HCT116 (cell line): ENCODE results near the gene DYNLRB2. TPM values are rescaled to one million over a fixed set of nuclear protein-coding genes. Genes with fewer than 3 reads are reported as not detected.

Source experiments
- ATAC-seq: fragments of 200-7000 bp; cut with Tn5 transposase; 2 replicates; pipeline ENCODE4 v1.9.1; 2020; ENCODE audit warnings: mild to moderate bottlenecking, moderate library complexity
- BruUV-seq: library from RNA; stranded (reverse); fragments of 400-500 nt; replicated peaks from 2 replicates; lab custom pipeline; 2021; lab: Mats Ljungman, UMichigan
- CTCF ChIA-PET: fragments of 300-600 bp; sonication (Branson Sonifier 250); formaldehyde crosslinking; loops from one replicate; lab custom pipeline; 2021; ENCODE audit warnings: antibody characterized with exemption; lab: Charles Lee
- POLR2A ChIA-PET: fragments of 300-600, 350-600 bp; sonication (Branson Sonifier 250); formaldehyde crosslinking; loops from one replicate; lab custom pipeline; 2021; ENCODE audit warnings: antibody characterized with exemption; lab: Charles Lee
- RAD21 ChIA-PET, 2 experiments: fragments of 300-600 bp; sonication (Branson Sonifier 250); formaldehyde crosslinking; loops; one replicate each; lab custom pipeline; 2023; ENCODE audit warnings: low total read pairs in 2 of 2; ENCODE audit not compliant: uncharacterized antibody in 2 of 2, unreplicated experiment in 2 of 2, low non-redundant PET in 1 of 2; lab: Charles Lee
- DNase-seq: peaks from one replicate; pipeline ENCODE4 v3.0.0-alpha.2; 2010; ENCODE audit warnings: low read depth, low spot score
- H2AFZ ChIP-seq: fragments of 200-600 bp; shearing (Covaris generic), sonication (generic); 2 replicates; pipeline ENCODE4 v1.6.1; 2017; ENCODE audit warnings: low read depth, mixed run types, mixed read lengths, antibody characterized with exemption, low read length; ENCODE audit not compliant: poor library complexity, severe bottlenecking
- H3K27ac ChIP-seq: 2 replicates; pipeline ENCODE4 v1.5.1; 2012; ENCODE audit warnings: low read depth, low read length
- H3K27me3 ChIP-seq: fragments of 200-600 bp; sonication (generic); 2 replicates; pipeline ENCODE4 v1.6.1; 2016; ENCODE audit warnings: mixed run types, low read length, mixed read lengths; ENCODE audit not compliant: insufficient read depth
- H3K36me3 ChIP-seq, 2 experiments: fragments of 200-500 bp in 1 of 2; fragments of 200-600 bp in 1 of 2; sonication (Bioruptor generic) in 1 of 2; sonication (generic) in 1 of 2; 2 replicates each; pipeline versions ENCODE4 v1.5.1 to v1.6.1; 2014 to 2016; ENCODE audit warnings: low read length in 2 of 2, inconsistent platforms in 1 of 2, mixed read lengths in 1 of 2, mixed run types in 1 of 2; ENCODE audit not compliant: insufficient read depth in 2 of 2, control insufficient read depth in 1 of 2
- H3K4me1 ChIP-seq, 2 experiments: fragments of 200-600 bp in 1 of 2; sonication (generic) in 1 of 2; 2 replicates each; pipeline versions ENCODE4 v1.5.1 to v1.6.1; 2012 to 2017; ENCODE audit warnings: low read length in 2 of 2, inconsistent platforms in 1 of 2, mild to moderate bottlenecking in 1 of 2, mixed read lengths in 1 of 2, mixed run types in 1 of 2, moderate library complexity in 1 of 2; ENCODE audit not compliant: insufficient read depth in 2 of 2, control insufficient read depth in 1 of 2
- H3K4me2 ChIP-seq: fragments of 200-600 bp; sonication (generic); 2 replicates; pipeline ENCODE4 v1.6.1; 2017; ENCODE audit warnings: mixed run types, low read length, mixed read lengths
- H3K4me3 ChIP-seq, 2 experiments: fragments of 200-600 bp in 1 of 2; sonication (generic) in 1 of 2; replicated peaks in 1 of 2; 2 replicates each; pipeline ENCODE4 v1.5.1; 2011 to 2016; ENCODE audit warnings: low read length in 2 of 2, control low read depth in 1 of 2, low read depth in 1 of 2, mild to moderate bottlenecking in 1 of 2, mixed read lengths in 1 of 2, mixed run types in 1 of 2
- H3K79me2 ChIP-seq: fragments of 200-600 bp; sonication (generic); 2 replicates; pipeline ENCODE4 v1.6.1; 2017; ENCODE audit warnings: mild to moderate bottlenecking, mixed run types, low read length, moderate library complexity, mixed read lengths; ENCODE audit not compliant: insufficient read depth
- H3K9ac ChIP-seq: fragments of 200-600 bp; sonication (generic); 2 replicates; pipeline ENCODE4 v1.6.1; 2016; ENCODE audit warnings: low read length, mixed read lengths
- H3K9me2 ChIP-seq: fragments of 200-600 bp; sonication (generic), shearing (Covaris generic); 2 replicates; pipeline ENCODE4 v1.6.1; 2017; ENCODE audit warnings: mixed run types, mild to moderate bottlenecking, moderate library complexity; ENCODE audit not compliant: insufficient read depth
- H3K9me3 ChIP-seq, 2 experiments: fragments of 200-500 bp in 1 of 2; fragments of 200-600 bp in 1 of 2; sonication (Bioruptor generic) in 1 of 2; sonication (generic) in 1 of 2; 2 replicates each; pipeline ENCODE4 v1.6.1; 2014 to 2017; ENCODE audit warnings: low read length in 2 of 2, mixed read lengths in 2 of 2, inconsistent platforms in 1 of 2, low read depth in 1 of 2, mild to moderate bottlenecking in 1 of 2, mixed run types in 1 of 2, moderate library complexity in 1 of 2; ENCODE audit not compliant: control insufficient read depth in 1 of 2, insufficient read depth in 1 of 2
- H4K20me1 ChIP-seq: fragments of 200-600 bp; sonication (generic), shearing (Covaris generic); 2 replicates; pipeline ENCODE4 v1.6.1; 2017; ENCODE audit warnings: mixed run types, mild to moderate bottlenecking, moderate library complexity; ENCODE audit not compliant: insufficient read depth
- CBX3 ChIP-seq: IDR thresholded peaks from 2 replicates; pipeline ENCODE4 v1.6.1; 2012; ENCODE audit warnings: low read depth
- EGR1 ChIP-seq: IDR thresholded peaks from 2 replicates; pipeline ENCODE4 v1.6.1; 2012; ENCODE audit warnings: low read depth
- EZH2 ChIP-seq: fragments of 200-600 bp; sonication (generic); IDR thresholded peaks from 2 replicates; pipeline ENCODE4 v1.6.1; 2017; ENCODE audit warnings: antibody characterized with exemption, mixed run types
- FOSL1 ChIP-seq: IDR thresholded peaks from 2 replicates; pipeline ENCODE4 v1.6.1; 2012; ENCODE audit warnings: low read depth
- POLR2A ChIP-seq: IDR thresholded peaks from 2 replicates; pipeline ENCODE4 v1.7.0; 2011; ENCODE audit warnings: borderline replicate concordance; ENCODE audit not compliant: insufficient read depth, insufficient read length; ENCODE audit errors: extremely low read depth
- RAD21 ChIP-seq: IDR thresholded peaks from 2 replicates; pipeline ENCODE4 v1.6.1; 2012; ENCODE audit warnings: low read depth, mild to moderate bottlenecking
- SIN3A ChIP-seq: IDR thresholded peaks from 2 replicates; pipeline ENCODE4 v1.6.1; 2012; ENCODE audit warnings: low read depth
- SRF ChIP-seq: IDR thresholded peaks from 2 replicates; pipeline ENCODE4 v1.6.1; 2012; ENCODE audit warnings: low read depth
- ZNF274 ChIP-seq: fragments of 200-500 bp; sonication (Bioruptor generic); IDR thresholded peaks from 2 replicates; pipeline ENCODE4 v1.6.1; 2014; ENCODE audit warnings: mild to moderate bottlenecking, low read depth, low read length, inconsistent platforms
- intact Hi-C: fragments of 100-400 bp; cut with micrococcal nuclease; formaldehyde crosslinking; loops from 2 replicates; pipeline ENCODE4 v1.10.0; 2022
- total RNA-seq: library from RNA; stranded (reverse); gene quantifications from one replicate; pipeline ENCODE4 v1.2.1, GENCODE V29; 2021; ENCODE audit not compliant: unreplicated experiment
- TF ChIP-seq, protein P1 (sequence below): IDR thresholded peaks from 2 replicates; pipeline ENCODE4 v1.6.1; 2011; ENCODE audit warnings: mild to moderate bottlenecking, low read length, moderate library complexity; ENCODE audit not compliant: insufficient replicate concordance; ENCODE audit errors: extremely low read depth
- TF ChIP-seq, protein P2 (sequence below): IDR thresholded peaks from 2 replicates; pipeline ENCODE4 v1.6.1; 2012
- TF ChIP-seq, protein P3 (sequence below), 3 experiments: fragments of 200-600 bp in 1 of 3; sonication (generic) in 1 of 3; IDR thresholded peaks in 2 of 3; conservative IDR thresholded peaks in 1 of 3; 2 replicates each; pipeline ENCODE4 v1.5.1; 2012 to 2017; ENCODE audit warnings: low read depth in 2 of 3, low read length in 2 of 3, antibody characterized with exemption in 1 of 3, borderline replicate concordance in 1 of 3, control low read depth in 1 of 3, mild to moderate bottlenecking in 1 of 3, mixed read lengths in 1 of 3, mixed run types in 1 of 3, moderate library complexity in 1 of 3; ENCODE audit not compliant: insufficient read depth in 1 of 3
- TF ChIP-seq, protein P4 (sequence below): IDR thresholded peaks from 2 replicates; pipeline ENCODE4 v1.6.1; 2012

DYNLRB2 gene
- total RNA-seq, 1 experiment from 2014 or later = not detected

DNA sequence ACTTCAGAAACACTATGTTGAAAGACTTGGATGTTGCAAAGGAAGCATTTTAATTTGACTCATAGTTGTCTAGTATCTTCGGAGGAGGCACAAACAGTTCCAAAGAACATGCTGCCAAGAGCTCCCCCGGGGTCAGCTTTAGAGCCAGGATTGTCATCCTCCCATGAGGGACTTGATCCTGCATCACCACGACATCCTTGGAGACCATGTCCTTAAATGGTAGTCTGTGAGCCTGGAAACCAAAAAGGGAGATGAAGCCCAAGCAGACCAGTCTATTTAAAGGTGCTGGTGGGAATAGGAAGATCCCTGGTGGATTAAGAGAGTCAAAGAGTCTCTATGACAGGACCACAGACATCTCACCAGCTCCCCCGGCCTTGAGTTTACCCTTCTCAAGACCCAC is 33.3 kb upstream of the DYNLRB2 start:
- no peaks in the 10 kb centered on the region for H3K9me2 ChIP-seq
- H3K27ac ChIP-seq = no peak overlapping the region
- peaks cover 11 to 15% of the 10 kb centered on the region in 2 experiments; a peak in 2 of 4 replicates for H3K9me3 ChIP-seq
- no peak overlapping the region for H3K9ac ChIP-seq
- ATAC-seq (no peak), DNase-seq (no peak)
- H3K4me1 ChIP-seq = no peaks in the 10 kb centered on the region
- CTCF ChIA-PET = no interaction called here
- RAD21 ChIA-PET = no interaction called here
- POLR2A ChIA-PET = no interaction called here
- no peak overlapping the region for H3K4me3 ChIP-seq
- no peak overlapping the region for H3K4me2 ChIP-seq
- no TSS peak for BruUV-seq
- intact Hi-C loops = no loop called here
- H2AFZ ChIP-seq = no peak overlapping the region
- H3K79me2 ChIP-seq = no peaks in the 10 kb centered on the region
- no peaks in the 10 kb centered on the region for H4K20me1 ChIP-seq
- TF ChIP-seq, protein P1, sequence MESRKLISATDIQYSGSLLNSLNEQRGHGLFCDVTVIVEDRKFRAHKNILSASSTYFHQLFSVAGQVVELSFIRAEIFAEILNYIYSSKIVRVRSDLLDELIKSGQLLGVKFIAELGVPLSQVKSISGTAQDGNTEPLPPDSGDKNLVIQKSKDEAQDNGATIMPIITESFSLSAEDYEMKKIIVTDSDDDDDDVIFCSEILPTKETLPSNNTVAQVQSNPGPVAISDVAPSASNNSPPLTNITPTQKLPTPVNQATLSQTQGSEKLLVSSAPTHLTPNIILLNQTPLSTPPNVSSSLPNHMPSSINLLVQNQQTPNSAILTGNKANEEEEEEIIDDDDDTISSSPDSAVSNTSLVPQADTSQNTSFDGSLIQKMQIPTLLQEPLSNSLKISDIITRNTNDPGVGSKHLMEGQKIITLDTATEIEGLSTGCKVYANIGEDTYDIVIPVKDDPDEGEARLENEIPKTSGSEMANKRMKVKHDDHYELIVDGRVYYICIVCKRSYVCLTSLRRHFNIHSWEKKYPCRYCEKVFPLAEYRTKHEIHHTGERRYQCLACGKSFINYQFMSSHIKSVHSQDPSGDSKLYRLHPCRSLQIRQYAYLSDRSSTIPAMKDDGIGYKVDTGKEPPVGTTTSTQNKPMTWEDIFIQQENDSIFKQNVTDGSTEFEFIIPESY = no peak
- TF ChIP-seq, protein P2, sequence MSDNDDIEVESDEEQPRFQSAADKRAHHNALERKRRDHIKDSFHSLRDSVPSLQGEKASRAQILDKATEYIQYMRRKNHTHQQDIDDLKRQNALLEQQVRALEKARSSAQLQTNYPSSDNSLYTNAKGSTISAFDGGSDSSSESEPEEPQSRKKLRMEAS = no peak
- TF ChIP-seq FOSL1 (no peak), POLR2A (no peak), CBX3 (no peak), ZNF274 (no peak), SIN3A (no peak), EGR1 (no peak), RAD21 (no peak), SRF (no peak), EZH2 (no peak)
- TF ChIP-seq, protein P3, sequence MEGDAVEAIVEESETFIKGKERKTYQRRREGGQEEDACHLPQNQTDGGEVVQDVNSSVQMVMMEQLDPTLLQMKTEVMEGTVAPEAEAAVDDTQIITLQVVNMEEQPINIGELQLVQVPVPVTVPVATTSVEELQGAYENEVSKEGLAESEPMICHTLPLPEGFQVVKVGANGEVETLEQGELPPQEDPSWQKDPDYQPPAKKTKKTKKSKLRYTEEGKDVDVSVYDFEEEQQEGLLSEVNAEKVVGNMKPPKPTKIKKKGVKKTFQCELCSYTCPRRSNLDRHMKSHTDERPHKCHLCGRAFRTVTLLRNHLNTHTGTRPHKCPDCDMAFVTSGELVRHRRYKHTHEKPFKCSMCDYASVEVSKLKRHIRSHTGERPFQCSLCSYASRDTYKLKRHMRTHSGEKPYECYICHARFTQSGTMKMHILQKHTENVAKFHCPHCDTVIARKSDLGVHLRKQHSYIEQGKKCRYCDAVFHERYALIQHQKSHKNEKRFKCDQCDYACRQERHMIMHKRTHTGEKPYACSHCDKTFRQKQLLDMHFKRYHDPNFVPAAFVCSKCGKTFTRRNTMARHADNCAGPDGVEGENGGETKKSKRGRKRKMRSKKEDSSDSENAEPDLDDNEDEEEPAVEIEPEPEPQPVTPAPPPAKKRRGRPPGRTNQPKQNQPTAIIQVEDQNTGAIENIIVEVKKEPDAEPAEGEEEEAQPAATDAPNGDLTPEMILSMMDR (IDR thresholded peaks at IDR 0.05 in 2 of 3, conservative IDR thresholded peaks at IDR 0.05 in 1 of 3; ENCODE audit: borderline replicate concordance in 1 of 3, insufficient read depth in 1 of 3, low read depth in 2 of 3, low read length in 2 of 3) = no peak
- TF ChIP-seq, protein P4, sequence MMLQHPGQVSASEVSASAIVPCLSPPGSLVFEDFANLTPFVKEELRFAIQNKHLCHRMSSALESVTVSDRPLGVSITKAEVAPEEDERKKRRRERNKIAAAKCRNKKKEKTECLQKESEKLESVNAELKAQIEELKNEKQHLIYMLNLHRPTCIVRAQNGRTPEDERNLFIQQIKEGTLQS = no peak
- TF ChIP-seq, all 23 proteins: peak for 0
- Histone ChIP-seq H3K27me3 (no peaks in the 10 kb centered on the region), H3K36me3 (no peaks in the 10 kb centered on the region)
